HG02763 (cell line): ENCODE data around the gene RBM6.

Source experiments
- ATAC-seq: cut with Tn5 transposase; IDR thresholded peaks from one replicate; pipeline ENCODE4 v1.9.1; 2021; ENCODE audit warnings: mild to moderate bottlenecking, moderate library complexity; ENCODE audit not compliant: unreplicated experiment

Gene RBM6

DNA sequence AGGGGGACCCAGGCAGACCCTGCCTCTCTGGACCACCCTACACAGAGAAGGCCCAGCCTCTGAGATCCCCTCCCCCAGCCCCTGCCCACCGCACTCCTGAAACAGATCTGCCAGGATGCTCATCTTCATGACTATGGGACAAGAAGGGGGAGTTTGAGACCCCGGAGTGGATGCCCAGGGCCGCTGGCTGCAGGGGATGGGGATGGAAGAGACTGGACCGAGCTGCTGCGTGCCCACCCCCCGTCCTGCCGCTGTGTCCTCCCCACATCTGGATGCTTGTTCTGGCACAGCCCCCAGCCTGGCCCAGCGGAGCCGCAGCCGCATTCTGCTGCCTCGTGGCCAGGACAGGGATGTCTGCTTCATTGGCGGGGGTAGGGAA, 184.8 kb downstream of the RBM6 start:
- ATAC-seq, result no peak

GRCh38 chr3:50125541-50126286, 185.8 kb downstream of the RBM6 start:
- no peak for ATAC-seq

DNA sequence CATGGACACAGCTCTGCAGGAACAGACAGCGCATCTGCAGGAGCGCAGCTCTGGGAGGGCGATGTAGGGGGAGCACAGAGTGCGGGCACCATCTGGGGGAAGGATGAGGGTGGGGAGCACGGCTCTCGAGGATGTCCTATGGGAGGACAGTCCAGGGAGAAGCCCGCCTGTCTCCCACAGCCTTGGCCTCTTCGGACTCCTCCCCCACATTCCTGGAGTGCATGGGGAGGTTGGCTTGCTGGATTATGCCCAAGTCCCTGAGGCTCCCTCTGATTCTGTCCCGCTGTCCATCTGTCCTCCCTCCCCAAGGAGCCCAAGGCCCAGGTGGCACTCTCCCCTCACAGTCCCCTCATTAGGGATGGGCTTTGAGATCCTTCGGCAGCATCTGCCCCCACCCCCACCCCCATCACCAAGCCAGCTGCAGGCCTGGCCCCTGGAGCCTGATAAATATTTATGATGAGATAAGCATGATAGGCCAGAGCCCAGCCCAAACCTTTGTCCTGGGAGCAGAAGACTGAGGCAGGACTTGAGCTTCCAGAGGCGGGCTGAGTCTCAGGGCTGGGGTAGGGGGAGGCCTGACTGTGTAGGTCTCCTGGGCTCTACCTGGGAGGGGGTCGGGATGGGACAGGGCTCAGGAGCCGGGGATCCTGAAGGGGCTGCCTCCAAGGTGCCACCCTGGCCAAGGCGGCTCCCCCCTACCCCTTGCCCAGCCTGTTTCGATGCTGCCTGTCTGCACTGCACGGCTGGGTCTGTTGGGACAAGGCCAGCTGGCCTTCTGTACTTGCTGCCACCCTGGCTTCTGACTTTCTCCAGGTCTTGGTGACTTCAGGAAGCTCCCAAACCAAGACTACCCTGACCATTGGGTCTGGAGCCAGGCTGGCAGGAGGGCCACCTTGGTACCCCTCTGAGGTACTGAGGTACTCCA, 186.6 kb downstream of the RBM6 start:
- ATAC-seq, result no peak
